Measurements from ENCODE around the gene CNTNAP2. TPM values are rescaled to one million over a fixed set of nuclear protein-coding genes. Genes with fewer than 3 reads are reported as not detected.

The CNTNAP2 gene
- total and polyA plus RNA-seq, 2 of the 4 experiments (the other 2 are of a cell fraction) = not detected

DNA sequence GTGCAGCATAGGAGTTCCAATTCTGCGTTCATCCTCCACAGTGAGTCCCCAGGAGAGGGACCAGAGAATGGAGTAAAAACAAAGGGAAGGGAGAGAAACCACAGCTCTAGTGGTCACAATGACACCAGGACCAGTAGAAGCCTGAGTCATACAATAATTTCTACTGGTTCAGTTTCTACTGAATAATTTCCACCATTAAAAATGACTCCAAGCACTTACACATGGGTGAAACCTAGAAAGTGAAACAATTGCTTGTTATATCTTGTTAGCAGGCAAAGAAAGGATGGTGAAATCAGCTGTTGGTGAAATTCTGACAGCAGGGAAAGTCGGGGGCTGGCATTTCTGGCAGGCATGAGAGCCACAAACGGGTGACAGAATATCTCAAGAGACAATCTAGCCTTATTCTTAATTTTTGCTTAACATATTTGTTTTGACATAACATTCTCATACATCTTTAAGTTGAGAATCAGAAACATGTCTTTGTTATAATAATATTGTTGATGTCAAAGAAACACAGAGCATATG is 1408.2 kb downstream of the CNTNAP2 start:
- H2AK9ac ChIP-seq (replicated peaks; ENCODE audit: low read depth, low read length, poor library complexity) = no peak overlapping the region
- H3K79me1 ChIP-seq (ENCODE audit: low read depth in 1 of 2, low read length in 2 of 2) = no peaks in the 10 kb centered on the region
- no peak overlapping the region for H3K4me2 ChIP-seq (ENCODE audit: low read depth, low read length)
- no TSS peak for BruUV-seq (replicated peaks)
- no peak overlapping the region for H3K56ac ChIP-seq (ENCODE audit: extremely low read depth, insufficient read depth, low read length)
- POLR2A ChIA-PET (ENCODE audit: unreplicated experiment) = no interaction called here
- no peak overlapping the region for H4K5ac ChIP-seq (ENCODE audit: low read depth, low read length)
- intact Hi-C loops (cut with micrococcal nuclease) = no loop called here
- H3K9me3 ChIP-seq (ENCODE audit: control insufficient read depth, insufficient read depth, low read length) = no peaks in the 10 kb centered on the region
- no peak overlapping the region for H3K14ac ChIP-seq (replicated peaks; ENCODE audit: low read depth, low read length)
- H3K27me3 ChIP-seq (ENCODE audit: control insufficient read depth, insufficient read depth, low read length) = no peaks in the 10 kb centered on the region
- no peak overlapping the region for H2AK5ac ChIP-seq (ENCODE audit: low read depth, low read length)
- H3K4me3 ChIP-seq (ENCODE audit: insufficient read depth, low read depth, low read length) = no peak overlapping the region
- H3K4ac ChIP-seq (ENCODE audit: low read depth, low read length) = no peak overlapping the region
- H3K9ac ChIP-seq (ENCODE audit: low read depth, low read length) = no peak overlapping the region
- no peaks in the 10 kb centered on the region for H3K36me3 ChIP-seq (ENCODE audit: control insufficient read depth, insufficient read depth, low read length)
- H3K23ac ChIP-seq (ENCODE audit: low read depth, low read length) = no peak overlapping the region
- TF ChIP-seq CEBPB (IDR thresholded peaks at IDR 0.05; ENCODE audit: low read depth, low read length) (no peak), CTCF (conservative IDR thresholded peaks at IDR 0.05; ENCODE audit: low read depth, low read length) (no peak), RCOR1 (IDR thresholded peaks at IDR 0.05; ENCODE audit: insufficient replicate concordance, low read length) (no peak), MXI1 (IDR thresholded peaks at IDR 0.05; ENCODE audit: borderline replicate concordance, low read depth, low read length) (no peak), MAFK (IDR thresholded peaks at IDR 0.05; ENCODE audit: low read depth, low read length) (no peak), BHLHE40 (IDR thresholded peaks at IDR 0.05; ENCODE audit: low read depth, low read length) (no peak), NFE2L2 (IDR thresholded peaks at IDR 0.05; ENCODE audit: low read depth, low read length) (no peak), SMC3 (IDR thresholded peaks at IDR 0.05; ENCODE audit: low read depth, low read length) (no peak), RFX5 (IDR thresholded peaks at IDR 0.05; ENCODE audit: low read depth, low read length) (no peak), POLR2A (IDR thresholded peaks at IDR 0.05; ENCODE audit: low read depth, low read length) (no peak), CHD1 (IDR thresholded peaks at IDR 0.05; ENCODE audit: low read depth, low read length) (no peak), MAZ (IDR thresholded peaks at IDR 0.05; ENCODE audit: borderline replicate concordance, low read depth, low read length) (no peak)
- TF ChIP-seq, protein P1, sequence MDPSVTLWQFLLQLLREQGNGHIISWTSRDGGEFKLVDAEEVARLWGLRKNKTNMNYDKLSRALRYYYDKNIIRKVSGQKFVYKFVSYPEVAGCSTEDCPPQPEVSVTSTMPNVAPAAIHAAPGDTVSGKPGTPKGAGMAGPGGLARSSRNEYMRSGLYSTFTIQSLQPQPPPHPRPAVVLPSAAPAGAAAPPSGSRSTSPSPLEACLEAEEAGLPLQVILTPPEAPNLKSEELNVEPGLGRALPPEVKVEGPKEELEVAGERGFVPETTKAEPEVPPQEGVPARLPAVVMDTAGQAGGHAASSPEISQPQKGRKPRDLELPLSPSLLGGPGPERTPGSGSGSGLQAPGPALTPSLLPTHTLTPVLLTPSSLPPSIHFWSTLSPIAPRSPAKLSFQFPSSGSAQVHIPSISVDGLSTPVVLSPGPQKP (IDR thresholded peaks at IDR 0.05; ENCODE audit: borderline replicate concordance, low read depth, low read length) = no peak
- TF ChIP-seq, protein P2, sequence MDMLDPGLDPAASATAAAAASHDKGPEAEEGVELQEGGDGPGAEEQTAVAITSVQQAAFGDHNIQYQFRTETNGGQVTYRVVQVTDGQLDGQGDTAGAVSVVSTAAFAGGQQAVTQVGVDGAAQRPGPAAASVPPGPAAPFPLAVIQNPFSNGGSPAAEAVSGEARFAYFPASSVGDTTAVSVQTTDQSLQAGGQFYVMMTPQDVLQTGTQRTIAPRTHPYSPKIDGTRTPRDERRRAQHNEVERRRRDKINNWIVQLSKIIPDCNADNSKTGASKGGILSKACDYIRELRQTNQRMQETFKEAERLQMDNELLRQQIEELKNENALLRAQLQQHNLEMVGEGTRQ (IDR thresholded peaks at IDR 0.05; ENCODE audit: low read depth, low read length) = no peak
- WGBS, 2 experiments (ENCODE audit: extremely low coverage in 2 of 2, insufficient read length in 1 of 2) = no CpG with 5 or more reads among the region's 3 CpGs
- no peaks in the 10 kb centered on the region for H3K9me1 ChIP-seq (ENCODE audit: insufficient read depth, low read length)
- no peak overlapping the region for H2AFZ ChIP-seq (replicated peaks; ENCODE audit: low read length, poor library complexity)
- H4K20me1 ChIP-seq (ENCODE audit: insufficient read depth, low read length) = no peaks in the 10 kb centered on the region
- no peak overlapping the region for H2BK120ac ChIP-seq (ENCODE audit: low read depth, low read length)
- H2BK5ac ChIP-seq (ENCODE audit: low read depth, low read length, poor library complexity, severe bottlenecking) = no peak overlapping the region
- no peak for DNase-seq
- no peaks in the 10 kb centered on the region for H3K4me1 ChIP-seq (ENCODE audit: control insufficient read depth, insufficient read depth, low read length)
- no peak overlapping the region for H3K18ac ChIP-seq (ENCODE audit: low read depth, low read length)
- CTCF ChIA-PET = no interaction called here
- no peak overlapping the region for H4K91ac ChIP-seq (ENCODE audit: insufficient read depth, low read depth, low read length)
- no peak overlapping the region for H3K27ac ChIP-seq (ENCODE audit: insufficient read depth, low read length)
- no peak overlapping the region for H4K8ac ChIP-seq (ENCODE audit: low read depth in 2 of 2, low read length in 2 of 2)
- ATAC-seq (ENCODE audit: low read depth) = no peak; the same call in 1 of the 2 replicates
- H2BK15ac ChIP-seq (ENCODE audit: low read depth, low read length) = no peak overlapping the region
- in situ Hi-C loops (cut with MboI; ENCODE audit: low sequenced_read_pairs) = no loop called here
- dilution Hi-C loops (cut with HindIII; ENCODE audit: low sequenced_read_pairs, unreplicated experiment) = no loop called here
- H2BK20ac ChIP-seq (ENCODE audit: low read depth, low read length) = no peak overlapping the region
